A549 (cell line): Measurements from ENCODE around the gene PFKFB4. TPM values are rescaled to one million over a fixed set of nuclear protein-coding genes. Genes with fewer than 3 reads are reported as not detected.
"Not testable (repeated sequence)": the region's sequence is repeated elsewhere in the genome, so short reads cannot be mapped to it uniquely, and the experiment has no call there.

Source experiments
- ATAC-seq, 2 experiments: fragments of 200-7000 bp in 1 of 2; fragments of >200 bp in 1 of 2; cut with Nextera tagmentation in 1 of 2; cut with Tn5 transposase in 1 of 2; 3 replicates each; pipeline versions ENCODE4 v1.8.0 to v1.9.1; 2018 to 2020; ENCODE audit warnings: mild to moderate bottlenecking in 1 of 2, moderate library complexity in 1 of 2
- CTCF ChIA-PET: fragments of 300-600 bp; sonication (Branson Sonifier 250); formaldehyde crosslinking; extraction: SDS; loops from one replicate; lab custom pipeline; 2021; ENCODE audit warnings: antibody characterized with exemption, inconsistent platforms; lab: Yijun Ruan, JAX
- POLR2A ChIA-PET: fragments of 350-600 bp; formaldehyde crosslinking; extraction: SDS; loops from one replicate; lab custom pipeline; 2021; ENCODE audit warnings: antibody characterized with exemption, inconsistent platforms; lab: Yijun Ruan, JAX
- DNase-seq, 2 experiments: peaks; one replicate each; pipeline versions ENCODE4 v3.0.0 to v3.0.0-alpha.2; 2011 to 2016; ENCODE audit warnings: low read depth in 1 of 2, low spot score in 1 of 2
- FAIRE-seq: peaks from 2 replicates; lab custom pipeline; 2011; peaks lifted over from hg19 to GRCh38; lab: Jason Lieb, UNC
- H3K27ac ChIP-seq, 2 experiments: fragments of >200 bp; sonication (Bioruptor Twin); formaldehyde crosslinking; 3 replicates each; pipeline ENCODE4 v1.5.1; 2016 to 2017
- H3K4me1 ChIP-seq: fragments of >200 bp; sonication (Bioruptor Twin); formaldehyde crosslinking; 3 replicates; pipeline ENCODE4 v1.6.1; 2016
- H3K4me2 ChIP-seq: fragments of >200 bp; sonication (Bioruptor Twin); formaldehyde crosslinking; 3 replicates; pipeline ENCODE4 v1.6.1; 2016
- H3K4me3 ChIP-seq: fragments of >200 bp; sonication (Bioruptor Twin); formaldehyde crosslinking; 3 replicates; pipeline ENCODE4 v1.5.1; 2016
- H3K9me3 ChIP-seq: fragments of >200 bp; sonication (Bioruptor Twin); formaldehyde crosslinking; 3 replicates; pipeline ENCODE4 v1.6.1; 2016
- BHLHE40 ChIP-seq: IDR thresholded peaks from 2 replicates; pipeline ENCODE4 v1.6.1; 2012; ENCODE audit warnings: low read depth, low read length, inconsistent platforms
- CEBPB ChIP-seq, 2 experiments: fragments of >200 bp in 1 of 2; sonication (Bioruptor Twin) in 1 of 2; formaldehyde crosslinking in 1 of 2; IDR thresholded peaks; 2 replicates each; pipeline ENCODE4 v1.6.1; 2012 to 2016
- EHMT2 ChIP-seq: fragments of 200-600 bp; sonication (generic); IDR thresholded peaks from 2 replicates; pipeline ENCODE4 v1.6.1; 2016; ENCODE audit warnings: antibody characterized with exemption, low read depth, mild to moderate bottlenecking, moderate library complexity
- JUNB ChIP-seq: fragments of >200 bp; sonication (Bioruptor Twin); formaldehyde crosslinking; IDR thresholded peaks from 2 replicates; pipeline ENCODE4 v1.6.1; 2016
- MAFK ChIP-seq: fragments of 450-650 bp; IDR thresholded peaks from 2 replicates; pipeline ENCODE4 v1.6.1; 2014; ENCODE audit not compliant: partially characterized antibody
- MAZ ChIP-seq: fragments of 150-350 bp; IDR thresholded peaks from 2 replicates; pipeline ENCODE4 v1.6.1; 2014; ENCODE audit warnings: antibody characterized with exemption, low read depth, low read length, borderline replicate concordance
- NFE2L2 ChIP-seq: fragments of 150-350 bp; conservative IDR thresholded peaks from 2 replicates; pipeline ENCODE4 v1.6.1; 2014; ENCODE audit warnings: low read length
- PHF8 ChIP-seq: fragments of 200-600 bp; sonication (generic); IDR thresholded peaks from 2 replicates; pipeline ENCODE4 v1.6.1; 2016; ENCODE audit warnings: low read depth, mild to moderate bottlenecking, antibody characterized with exemption, moderate library complexity, borderline replicate concordance
- POLR2A ChIP-seq: IDR thresholded peaks from 2 replicates; pipeline ENCODE4 v1.6.1; 2012; ENCODE audit warnings: mild to moderate bottlenecking, low read length
- RAD21 ChIP-seq, 2 experiments: fragments of >200 bp in 1 of 2; sonication (Bioruptor Twin) in 1 of 2; formaldehyde crosslinking in 1 of 2; IDR thresholded peaks in 1 of 2; conservative IDR thresholded peaks in 1 of 2; 2 replicates in 1 of 2; 3 replicates in 1 of 2; pipeline ENCODE4 v1.6.1; 2012 to 2018; ENCODE audit warnings: inconsistent platforms in 1 of 2
- RARB ChIP-seq: fragments of 250-450 bp; sonication (Bioruptor Pico); IDR thresholded peaks from 2 replicates; pipeline ENCODE4 v1.8.0; 2021; ENCODE audit warnings: mild to moderate bottlenecking, moderate library complexity
- ZC3H11A ChIP-seq: fragments of 450-650 bp; IDR thresholded peaks from 2 replicates; pipeline ENCODE4 v1.6.1; 2014; ENCODE audit warnings: antibody characterized with exemption, mild to moderate bottlenecking
- ZFP36 ChIP-seq: fragments of 450-650 bp; IDR thresholded peaks from 2 replicates; pipeline ENCODE4 v1.6.1; 2014; ENCODE audit warnings: borderline replicate concordance; ENCODE audit not compliant: partially characterized antibody
- ZSCAN20 ChIP-seq: fragments of 250-450 bp; sonication (Bioruptor Pico); IDR thresholded peaks from 2 replicates; pipeline ENCODE4 v1.8.0; 2022; ENCODE audit warnings: mild to moderate bottlenecking, moderate library complexity
- WGBS: methylation state at CpG from one replicate; pipeline ENCODE4 v1.1.6; 2017; ENCODE audit errors: missing lambda C conversion rate; 5-methylcytosine and 5-hydroxymethylcytosine counted together
- polyA plus RNA-seq, 4 experiments: library from polyadenylated mRNA; depleted of rRNA in 3 of 4; stranded (reverse); fragments of >200 nt; fragmentation: RNase III in 1 of 4; extraction: RNeasy Plus Mini Kit Qiagen cat#74134 plus additional on column Dnase treatment in 1 of 4; gene quantifications; 2 replicates in 3 of 4; 3 replicates in 1 of 4; pipeline ENCODE4 v1.2.3, GENCODE V29; 2011 to 2017
- TF ChIP-seq, protein P1 (sequence below): IDR thresholded peaks from 2 replicates; pipeline ENCODE4 v1.6.1; 2012
- TF ChIP-seq, protein P2 (sequence below): IDR thresholded peaks from 2 replicates; pipeline ENCODE4 v1.6.1; 2012; ENCODE audit warnings: low read depth, borderline replicate concordance
- TF ChIP-seq, protein P3 (sequence below): IDR thresholded peaks from 2 replicates; pipeline ENCODE4 v1.6.1; 2012

PFKFB4 gene
- polyA plus RNA-seq, 2 of the 4 experiments (the other 2 are of a cell fraction), result 8.4 to 20.9 TPM

DNA sequence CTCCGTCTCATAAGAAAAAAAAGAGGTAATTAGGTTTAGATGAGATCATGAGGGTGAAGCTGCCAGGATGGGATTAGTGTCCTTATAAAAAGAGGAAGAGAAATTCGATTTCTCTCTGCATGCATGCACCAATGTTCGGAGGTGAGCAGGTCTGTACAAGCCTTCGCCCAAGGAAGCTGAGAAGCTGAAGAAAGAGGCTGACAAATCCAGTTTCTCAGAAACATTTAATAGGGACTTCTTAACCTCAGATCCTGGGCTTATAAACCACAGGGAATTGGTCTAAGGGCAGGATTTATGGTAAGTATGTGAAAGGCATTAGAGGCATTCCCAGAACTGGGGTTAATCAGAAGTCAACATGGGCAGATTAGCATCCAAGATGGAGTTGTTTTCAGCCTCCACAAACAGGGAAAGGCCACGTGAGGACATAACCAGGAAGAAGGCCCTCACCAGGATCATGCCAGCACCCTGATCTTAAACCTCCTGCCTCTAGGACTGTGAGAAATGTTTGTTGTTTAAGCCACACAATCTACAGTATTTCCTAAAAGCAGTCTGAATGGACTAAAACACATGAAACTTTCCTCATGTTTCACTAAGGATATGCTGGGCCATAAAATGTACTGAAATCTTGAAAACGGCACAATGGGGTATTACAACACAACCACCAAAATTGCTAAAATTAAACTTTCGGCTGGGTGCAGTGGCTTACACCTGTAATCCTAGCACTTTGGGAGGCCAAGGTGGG is 64.0 kb downstream of the PFKFB4 start:
- H3K4me3 ChIP-seq, result no peak overlapping the region
- FAIRE-seq (no peak), ATAC-seq (no peak), DNase-seq (no peak)
- no peak overlapping the region for H3K4me2 ChIP-seq
- ChIA-PET CTCF (no interaction called here), POLR2A (no interaction called here)
- H3K4me1 ChIP-seq, result no peaks in the 10 kb centered on the region
- no peaks in the 10 kb centered on the region for H3K9me3 ChIP-seq
- 89% methylated on average over 7 of the region's 7 CpGs for WGBS
- TF ChIP-seq ZSCAN20 (CRISPR knock-in tag), result no peak
- TF ChIP-seq RAD21 (conservative IDR thresholded peaks at IDR 0.05 in 1 of 2, IDR thresholded peaks at IDR 0.05 in 1 of 2), result no peak
- no peak for TF ChIP-seq NFE2L2
- TF ChIP-seq, protein P1, sequence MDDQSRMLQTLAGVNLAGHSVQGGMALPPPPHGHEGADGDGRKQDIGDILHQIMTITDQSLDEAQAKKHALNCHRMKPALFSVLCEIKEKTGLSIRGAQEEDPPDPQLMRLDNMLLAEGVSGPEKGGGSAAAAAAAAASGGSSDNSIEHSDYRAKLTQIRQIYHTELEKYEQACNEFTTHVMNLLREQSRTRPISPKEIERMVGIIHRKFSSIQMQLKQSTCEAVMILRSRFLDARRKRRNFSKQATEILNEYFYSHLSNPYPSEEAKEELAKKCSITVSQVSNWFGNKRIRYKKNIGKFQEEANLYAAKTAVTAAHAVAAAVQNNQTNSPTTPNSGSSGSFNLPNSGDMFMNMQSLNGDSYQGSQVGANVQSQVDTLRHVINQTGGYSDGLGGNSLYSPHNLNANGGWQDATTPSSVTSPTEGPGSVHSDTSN, result no peak
- TF ChIP-seq, protein P2, sequence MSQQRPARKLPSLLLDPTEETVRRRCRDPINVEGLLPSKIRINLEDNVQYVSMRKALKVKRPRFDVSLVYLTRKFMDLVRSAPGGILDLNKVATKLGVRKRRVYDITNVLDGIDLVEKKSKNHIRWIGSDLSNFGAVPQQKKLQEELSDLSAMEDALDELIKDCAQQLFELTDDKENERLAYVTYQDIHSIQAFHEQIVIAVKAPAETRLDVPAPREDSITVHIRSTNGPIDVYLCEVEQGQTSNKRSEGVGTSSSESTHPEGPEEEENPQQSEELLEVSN, result no peak
- TF ChIP-seq, protein P3, sequence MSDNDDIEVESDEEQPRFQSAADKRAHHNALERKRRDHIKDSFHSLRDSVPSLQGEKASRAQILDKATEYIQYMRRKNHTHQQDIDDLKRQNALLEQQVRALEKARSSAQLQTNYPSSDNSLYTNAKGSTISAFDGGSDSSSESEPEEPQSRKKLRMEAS, result no peak
- no peak for TF ChIP-seq CEBPB (IDR thresholded peaks at IDR 0.05)
- no peak for TF ChIP-seq POLR2A
- H3K27ac ChIP-seq, result no peak overlapping the region

DNA sequence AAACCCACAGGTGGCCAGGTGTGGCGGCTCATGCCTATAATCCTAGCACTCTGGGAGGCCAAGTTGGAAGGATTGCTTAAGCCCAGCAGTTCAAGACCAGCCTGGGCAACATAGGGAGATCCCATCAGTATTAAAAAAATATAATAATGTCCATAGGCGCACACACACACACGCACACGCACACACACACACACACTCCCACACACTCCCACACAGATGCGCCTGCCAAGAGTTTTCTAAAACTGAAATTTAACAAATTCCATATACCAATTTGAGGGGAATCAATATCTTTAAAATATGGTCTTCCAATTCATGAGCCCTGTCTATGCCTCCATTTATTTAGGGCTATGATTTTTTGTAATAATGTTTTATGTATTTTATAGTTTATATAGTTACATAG is 69.7 kb downstream of the PFKFB4 start:
- Histone ChIP-seq H3K27ac (no peak overlapping the region), H3K9me3 (no peaks in the 10 kb centered on the region), H3K4me2 (no peak overlapping the region), H3K4me1 (no peaks in the 10 kb centered on the region), H3K4me3 (no peak overlapping the region)
- no peak for DNase-seq
- CTCF ChIA-PET, result no interaction called here
- WGBS, result 96% methylated on average over 5 of the region's 5 CpGs
- no peak for ATAC-seq
- TF ChIP-seq BHLHE40, result no peak
- TF ChIP-seq PHF8, result no peak
- no peak for TF ChIP-seq JUNB
- no peak for TF ChIP-seq EHMT2
- TF ChIP-seq MAZ, result no peak
- TF ChIP-seq ZC3H11A, result no peak
- no peak for TF ChIP-seq ZFP36
- TF ChIP-seq RARB (CRISPR knock-in tag), result no peak
- no peak for TF ChIP-seq RAD21 (conservative IDR thresholded peaks at IDR 0.05 in 1 of 2, IDR thresholded peaks at IDR 0.05 in 1 of 2)
- TF ChIP-seq CEBPB (IDR thresholded peaks at IDR 0.05), result no peak
- TF ChIP-seq, protein P2, result no peak
- TF ChIP-seq MAFK, result no peak
- FAIRE-seq, result no peak
- POLR2A ChIA-PET, result no interaction called here

DNA sequence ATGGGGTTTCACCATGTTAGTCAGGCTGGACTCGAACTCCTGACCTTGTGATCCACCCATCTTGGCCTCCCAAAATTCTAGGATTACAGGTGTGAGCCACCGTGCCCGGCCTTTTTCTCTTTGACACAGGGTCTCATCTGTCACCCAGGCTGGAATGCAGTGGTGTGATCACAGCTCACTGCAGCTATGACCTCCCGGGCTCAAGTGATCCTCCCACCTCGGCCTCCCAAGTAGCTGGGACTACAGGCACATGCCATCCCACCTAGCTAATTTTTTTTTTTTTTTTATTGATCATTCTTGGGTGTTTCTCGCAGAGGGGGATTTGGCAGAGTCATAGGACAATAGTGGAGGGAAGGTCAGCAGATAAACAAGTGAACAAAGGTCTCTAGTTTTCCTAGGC is 73.8 kb downstream of the PFKFB4 start:
- H3K27ac ChIP-seq, H3K4me3 ChIP-seq, ATAC-seq, H3K9me3 ChIP-seq, CTCF ChIA-PET, DNase-seq, POLR2A ChIA-PET, H3K4me2 ChIP-seq, H3K4me1 ChIP-seq, FAIRE-seq: not testable (repeated sequence)
- 73% methylated on average over 6 of the region's 6 CpGs for WGBS

DNA sequence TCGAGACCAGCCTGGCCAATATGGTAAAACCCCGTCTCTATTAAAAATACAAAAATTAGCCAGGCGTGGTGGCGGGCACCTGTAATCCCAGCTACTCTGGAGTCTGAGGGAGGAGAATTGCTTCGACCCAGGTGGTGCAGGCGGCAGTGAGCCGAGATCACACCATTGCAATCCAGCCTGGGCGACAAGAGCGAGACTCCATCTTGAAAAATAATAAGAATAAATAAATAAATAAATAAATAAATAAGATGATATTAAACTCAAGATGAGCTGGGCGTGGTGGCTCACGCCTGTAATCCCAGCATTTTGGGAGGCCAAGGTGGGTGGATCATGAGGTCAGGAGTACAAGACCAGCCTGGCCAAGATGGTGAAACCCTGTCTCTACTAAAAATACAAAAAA is 75.7 kb downstream of the PFKFB4 start:
- H3K4me1 ChIP-seq, H3K4me2 ChIP-seq, H3K9me3 ChIP-seq, H3K27ac ChIP-seq, FAIRE-seq, H3K4me3 ChIP-seq, POLR2A ChIA-PET, DNase-seq, ATAC-seq, CTCF ChIA-PET: not testable (repeated sequence)
- 94% methylated on average over 11 of the region's 11 CpGs for WGBS
